Fibroblast of peridontal ligament (primary cell): ENCODE results near the gene ANKMY2.
"Not testable (repeated sequence)": the region's sequence is repeated elsewhere in the genome, so short reads cannot be mapped to it uniquely, and the experiment has no call there.

Source experiments
- DNase-seq: peaks from one replicate; pipeline ENCODE4 v3.0.0-alpha.2; 2010; ENCODE audit errors: extremely low read depth

ANKMY2 gene

DNA sequence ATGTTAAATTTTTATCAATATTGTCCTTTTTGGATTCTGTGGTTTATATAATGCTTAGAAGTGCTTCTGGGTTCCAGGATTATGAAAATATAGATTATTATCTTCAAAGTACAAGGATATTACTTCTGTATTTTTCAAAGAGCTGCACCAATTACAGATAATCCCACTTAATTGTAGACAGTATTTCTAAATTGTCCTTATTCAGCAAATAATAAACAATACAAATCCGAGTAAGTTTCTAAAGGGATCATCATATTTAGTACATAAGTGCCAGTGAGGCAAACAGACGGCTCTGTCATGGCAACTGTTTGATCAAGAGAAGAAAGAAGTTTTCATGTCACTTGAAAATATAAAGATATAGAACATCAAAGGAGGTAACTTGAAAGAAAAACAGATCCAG lies 19.2 kb downstream of the ANKMY2 start:
- no peak for DNase-seq

DNA sequence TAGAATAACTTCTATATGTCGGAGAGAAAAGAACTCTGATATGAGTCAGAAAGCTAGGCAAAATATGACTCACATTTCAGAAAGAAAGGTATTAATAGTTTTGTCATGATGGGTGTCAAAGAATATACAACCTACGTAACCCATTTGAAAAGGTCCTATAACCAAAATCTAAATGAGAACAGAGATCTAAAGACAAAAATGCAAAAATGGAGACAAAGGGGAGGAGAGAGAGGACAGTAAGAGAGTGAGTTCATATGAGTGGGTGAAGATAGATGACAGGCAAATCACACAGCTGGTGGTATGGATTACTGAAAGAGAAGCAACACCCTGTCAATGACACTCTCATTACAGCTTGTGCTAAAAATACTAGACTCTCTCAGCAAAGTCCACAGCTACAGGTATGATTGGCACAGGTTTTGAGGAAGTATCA lies 25.6 kb downstream of the ANKMY2 start:
- no peak for DNase-seq

- no peak for DNase-seq
Observed at GRCh38 chr7:16616542-16616941, 29.0 kb downstream of the ANKMY2 start.

DNA sequence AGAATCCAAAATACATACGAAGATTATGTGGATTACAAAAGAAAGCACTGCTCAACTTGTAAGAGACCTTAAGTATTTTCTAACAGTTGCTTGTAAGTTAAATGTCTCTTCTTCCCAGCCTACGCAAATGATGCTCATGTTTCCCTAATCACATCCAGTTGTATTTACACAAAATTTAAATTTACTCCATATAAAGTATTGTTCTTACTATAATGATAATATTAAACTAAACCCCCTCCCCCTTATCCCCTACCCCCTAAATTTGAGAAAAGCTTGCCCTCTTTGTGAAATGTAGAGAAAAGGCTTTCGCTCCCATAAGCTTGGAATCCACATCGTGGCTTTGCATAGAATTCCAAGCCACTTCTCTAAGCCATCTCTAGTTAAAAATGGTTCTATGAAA lies 29.4 kb downstream of the ANKMY2 start:
- DNase-seq = peak; percentile 20

DNA sequence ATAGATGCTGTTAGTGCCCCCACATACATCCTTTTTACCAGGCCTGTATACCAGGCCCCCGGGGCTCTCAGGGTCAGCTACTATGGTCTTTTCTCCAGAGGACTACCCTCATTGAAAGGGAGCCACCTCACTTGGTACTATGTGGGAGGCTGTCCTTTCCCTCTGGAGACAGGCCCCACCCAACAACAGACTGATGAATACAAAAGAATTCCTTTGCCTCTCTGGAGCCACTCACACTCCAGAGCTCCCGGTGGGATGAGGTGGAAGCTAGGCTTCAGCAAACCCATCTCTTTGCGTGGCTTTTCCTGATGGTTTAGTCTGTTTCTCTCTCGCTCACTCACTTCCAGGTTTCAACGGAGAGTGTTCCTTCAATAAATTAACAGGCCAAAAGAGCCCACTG lies 30.3 kb downstream of the ANKMY2 start:
- no peak for DNase-seq

DNA sequence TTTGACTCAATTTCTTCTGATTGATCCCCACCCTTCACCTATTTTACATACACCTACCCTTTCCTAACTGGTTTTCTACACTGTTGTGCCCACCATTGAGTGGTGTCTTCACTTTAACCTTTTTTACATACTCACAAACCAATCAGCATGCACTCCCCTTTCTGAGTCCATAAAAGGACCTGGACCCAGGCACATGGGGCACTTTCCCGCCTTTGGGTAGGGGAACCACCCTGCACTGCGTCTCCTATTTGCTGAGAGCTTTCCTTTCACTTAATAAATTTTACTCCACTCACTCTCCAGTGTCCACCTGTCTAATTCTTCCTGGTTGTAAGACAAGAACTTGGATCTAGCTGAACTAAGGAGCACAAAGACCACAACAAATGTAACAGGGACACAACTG lies 33.8 kb downstream of the ANKMY2 start:
- no peak for DNase-seq

GRCh38 chr7:16609842-16610450 lies 35.6 kb downstream of the ANKMY2 start:
- DNase-seq = no peak

- DNase-seq = no peak
Observed at GRCh38 chr7:16606704-16607103, 38.9 kb downstream of the ANKMY2 start.

DNA sequence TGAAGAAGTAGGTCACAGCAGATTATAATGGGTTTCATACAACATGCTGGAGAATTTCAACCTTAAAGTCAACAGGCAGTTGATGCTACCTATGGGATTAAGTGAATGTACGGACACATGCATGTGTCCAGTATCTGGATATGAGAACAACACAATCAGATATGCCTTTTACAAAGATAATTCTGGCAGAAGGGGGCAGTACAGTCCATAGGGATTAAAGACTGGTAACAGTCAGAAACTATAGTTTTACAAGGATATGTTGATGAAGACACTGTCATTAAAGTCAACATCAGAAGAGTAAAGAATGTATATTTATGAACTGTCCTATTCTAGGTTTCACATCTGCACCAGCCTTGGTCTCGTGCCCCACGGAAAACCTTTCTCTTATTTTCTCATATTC lies 41.5 kb downstream of the ANKMY2 start:
- DNase-seq = peak; percentile 38

DNA sequence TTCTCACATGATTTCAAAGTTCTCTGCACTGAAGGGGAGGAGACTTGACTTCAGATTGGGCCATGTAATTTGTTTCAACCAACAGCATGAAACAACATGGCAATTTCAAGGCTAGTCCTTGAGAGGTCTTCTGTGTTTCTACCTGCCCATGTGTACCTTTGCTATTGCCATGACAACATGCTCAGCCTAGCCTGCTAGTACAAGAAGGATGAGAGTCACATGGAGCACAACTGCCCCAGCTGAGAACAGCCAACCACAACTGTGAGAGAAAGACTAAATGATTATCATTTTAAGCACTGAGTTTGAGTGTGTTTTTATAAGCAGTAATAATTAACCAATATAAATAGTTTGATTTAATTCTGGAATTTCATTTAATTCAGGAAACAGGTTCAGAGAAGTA lies 41.9 kb downstream of the ANKMY2 start:
- DNase-seq = no peak

- no peak for DNase-seq
Observed at GRCh38 chr7:16599860-16600259, 45.7 kb downstream of the ANKMY2 start.

DNA sequence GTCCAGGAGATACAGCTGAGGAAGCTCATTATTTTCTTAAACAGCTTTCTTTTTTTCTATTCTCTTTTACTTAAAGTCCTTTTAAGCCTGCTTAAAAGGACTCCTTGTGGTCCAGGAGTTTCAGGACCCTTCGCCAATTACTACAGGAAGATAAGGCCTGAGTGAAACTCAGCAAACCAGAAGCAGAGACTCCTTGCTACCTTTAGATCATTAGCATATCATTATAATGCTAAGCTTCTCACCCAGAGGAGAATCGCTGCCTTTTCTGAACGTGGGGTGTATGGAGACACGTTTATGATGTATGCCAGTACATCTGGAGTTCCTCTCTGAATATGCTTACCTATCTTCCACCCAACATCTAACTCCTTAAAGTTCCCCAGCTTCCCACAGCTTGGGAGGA lies 47.5 kb downstream of the ANKMY2 start:
- no peak for DNase-seq

DNA sequence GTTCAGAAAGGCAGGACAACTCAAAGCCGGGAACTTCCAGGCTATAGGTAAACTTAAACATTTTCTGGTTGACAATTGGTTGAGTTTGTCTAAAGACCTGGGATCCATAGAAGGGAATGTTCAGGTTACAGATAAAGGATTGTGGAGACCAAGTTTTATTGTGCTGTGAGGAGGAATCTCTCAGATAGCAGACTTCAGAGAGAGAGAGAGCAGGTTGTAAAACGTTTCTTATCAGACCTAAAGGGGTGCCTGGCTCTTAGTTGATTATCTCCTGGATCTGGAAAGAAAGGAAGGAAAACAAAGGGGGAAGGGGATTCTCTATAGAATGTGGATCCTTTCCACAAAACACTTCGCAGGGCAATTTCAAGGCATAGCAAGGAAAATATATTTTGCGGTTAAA lies 50.0 kb downstream of the ANKMY2 start:
- not testable (repeated sequence) for DNase-seq

GRCh38 chr7:16594676-16595075 lies 50.9 kb downstream of the ANKMY2 start:
- DNase-seq = peak; percentile 24

DNA sequence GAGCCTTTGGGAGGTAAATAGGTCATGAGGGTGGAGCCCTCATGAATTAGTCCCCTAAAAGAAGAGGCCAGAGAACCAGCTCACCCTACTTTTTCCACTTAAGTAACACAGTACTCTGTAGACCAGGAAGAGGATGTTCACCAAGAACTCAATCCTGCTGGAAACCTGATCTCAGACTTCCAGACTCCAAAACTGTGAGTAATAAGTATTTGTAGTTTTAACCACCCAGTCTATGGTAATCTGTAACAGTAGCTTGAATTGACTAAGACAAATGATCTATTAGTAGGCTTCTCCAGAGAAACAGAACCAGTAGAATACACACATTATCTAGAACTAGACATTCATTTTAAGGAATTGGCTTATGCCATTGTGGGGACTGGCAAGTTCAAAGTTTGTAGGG lies 51.5 kb downstream of the ANKMY2 start:
- peak; percentile 56 for DNase-seq

- no peak for DNase-seq
Observed at GRCh38 chr7:16592395-16592794, 53.2 kb downstream of the ANKMY2 start.

GRCh38 chr7:16590424-16590823 lies 55.1 kb downstream of the ANKMY2 start:
- no peak for DNase-seq

DNA sequence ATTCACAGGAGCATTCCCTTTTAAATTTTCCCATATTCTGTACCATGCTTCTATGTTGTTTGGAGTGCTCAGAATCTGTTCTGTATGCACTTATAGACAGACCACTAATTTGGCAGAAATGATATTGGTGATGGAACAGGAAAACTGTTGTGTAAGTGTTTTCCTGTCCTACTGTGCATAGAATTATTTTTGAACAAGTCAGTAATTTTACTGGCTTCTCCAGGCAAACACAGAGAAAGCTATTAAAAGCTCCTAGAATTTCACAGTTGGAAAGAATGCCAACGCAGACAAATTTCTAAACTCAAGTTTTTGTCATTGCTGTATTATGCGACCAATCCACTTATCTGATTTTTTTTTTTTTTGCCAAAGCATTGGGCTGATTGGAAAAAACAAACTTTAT lies 55.7 kb downstream of the ANKMY2 start:
- peak; percentile 30 for DNase-seq

GRCh38 chr7:16587790-16588189 lies 57.8 kb downstream of the ANKMY2 start:
- no peak for DNase-seq

GRCh38 chr7:16587129-16587528 lies 58.4 kb downstream of the ANKMY2 start:
- DNase-seq = no peak

- DNase-seq = no peak
Observed at GRCh38 chr7:16586081-16586874, 59.3 kb downstream of the ANKMY2 start.

DNA sequence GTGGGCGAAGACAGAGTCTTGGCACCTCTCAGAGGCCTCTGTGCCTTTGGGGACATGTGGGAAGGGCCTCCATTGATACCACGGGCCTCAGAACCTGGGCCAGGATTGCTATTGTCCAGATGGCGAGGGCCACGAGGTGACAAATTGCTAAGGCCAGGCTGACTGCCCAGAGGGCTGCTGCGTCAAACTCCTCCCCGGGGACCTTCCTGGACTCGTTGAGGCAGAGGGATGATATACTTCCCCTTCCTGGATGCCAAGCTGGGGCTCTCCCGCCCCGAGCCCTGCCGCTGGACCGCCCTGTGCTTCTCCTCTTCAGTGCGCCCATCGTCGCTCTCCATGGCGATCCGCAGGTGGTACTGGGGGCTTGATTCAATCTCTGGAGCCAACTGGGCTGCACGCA lies 60.0 kb downstream of the ANKMY2 start:
- no peak for DNase-seq

DNA sequence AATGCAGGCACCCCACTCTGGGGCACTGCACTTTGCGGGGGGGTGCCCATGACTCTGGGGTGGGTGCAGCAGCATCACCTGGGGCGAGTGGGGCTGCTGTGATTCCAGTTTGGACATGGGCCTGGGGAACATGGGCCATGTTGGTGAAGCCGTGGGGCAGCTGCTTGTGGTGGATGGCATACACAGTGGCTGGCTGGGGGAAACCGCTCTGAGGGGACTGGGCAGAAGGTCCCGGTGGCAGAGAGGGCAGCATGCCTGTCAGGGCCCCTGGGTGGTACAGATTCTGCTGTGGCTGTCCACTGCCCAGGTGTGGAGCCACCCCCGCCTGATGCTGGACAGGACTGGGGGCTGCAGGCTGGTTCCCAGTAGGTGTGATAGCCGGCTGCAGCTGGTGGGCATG lies 61.7 kb downstream of the ANKMY2 start:
- DNase-seq = no peak

- DNase-seq = no peak
Observed at GRCh38 chr7:16581286-16581685, 64.3 kb downstream of the ANKMY2 start.
